ENCODE measurements around the gene OR6C68.

DNA sequence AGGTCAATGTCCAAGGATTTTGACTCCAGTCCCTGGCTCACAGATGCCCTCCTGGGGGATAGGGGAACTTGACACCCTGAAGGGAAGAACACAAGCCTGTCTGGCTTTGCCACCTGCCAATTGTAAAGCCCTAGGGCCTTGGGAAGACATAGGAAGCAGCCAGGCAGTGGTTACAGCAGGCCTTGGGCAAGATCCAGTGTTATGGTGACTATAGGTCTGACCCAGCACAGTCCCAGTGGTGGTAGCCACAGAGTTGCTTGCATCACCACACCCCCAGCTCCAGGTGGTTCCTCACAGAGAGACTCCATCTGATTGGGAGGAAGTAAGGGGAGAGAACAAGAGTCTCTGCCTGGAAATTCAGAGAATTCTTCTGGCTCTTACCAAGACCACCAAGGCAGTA is 24.2 kb downstream of the OR6C68 start:
- TF ChIP-seq, protein P1, sequence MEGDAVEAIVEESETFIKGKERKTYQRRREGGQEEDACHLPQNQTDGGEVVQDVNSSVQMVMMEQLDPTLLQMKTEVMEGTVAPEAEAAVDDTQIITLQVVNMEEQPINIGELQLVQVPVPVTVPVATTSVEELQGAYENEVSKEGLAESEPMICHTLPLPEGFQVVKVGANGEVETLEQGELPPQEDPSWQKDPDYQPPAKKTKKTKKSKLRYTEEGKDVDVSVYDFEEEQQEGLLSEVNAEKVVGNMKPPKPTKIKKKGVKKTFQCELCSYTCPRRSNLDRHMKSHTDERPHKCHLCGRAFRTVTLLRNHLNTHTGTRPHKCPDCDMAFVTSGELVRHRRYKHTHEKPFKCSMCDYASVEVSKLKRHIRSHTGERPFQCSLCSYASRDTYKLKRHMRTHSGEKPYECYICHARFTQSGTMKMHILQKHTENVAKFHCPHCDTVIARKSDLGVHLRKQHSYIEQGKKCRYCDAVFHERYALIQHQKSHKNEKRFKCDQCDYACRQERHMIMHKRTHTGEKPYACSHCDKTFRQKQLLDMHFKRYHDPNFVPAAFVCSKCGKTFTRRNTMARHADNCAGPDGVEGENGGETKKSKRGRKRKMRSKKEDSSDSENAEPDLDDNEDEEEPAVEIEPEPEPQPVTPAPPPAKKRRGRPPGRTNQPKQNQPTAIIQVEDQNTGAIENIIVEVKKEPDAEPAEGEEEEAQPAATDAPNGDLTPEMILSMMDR (IDR thresholded peaks at IDR 0.05; ENCODE audit: low read depth, low read length, poor library complexity, severe bottlenecking): no peak
- TF ChIP-seq EZH2phosphoT487 (IDR thresholded peaks at IDR 0.05; ENCODE audit: borderline replicate concordance, low read length): no peak
